ENCODE results near the gene SIGLEC10.

DNA sequence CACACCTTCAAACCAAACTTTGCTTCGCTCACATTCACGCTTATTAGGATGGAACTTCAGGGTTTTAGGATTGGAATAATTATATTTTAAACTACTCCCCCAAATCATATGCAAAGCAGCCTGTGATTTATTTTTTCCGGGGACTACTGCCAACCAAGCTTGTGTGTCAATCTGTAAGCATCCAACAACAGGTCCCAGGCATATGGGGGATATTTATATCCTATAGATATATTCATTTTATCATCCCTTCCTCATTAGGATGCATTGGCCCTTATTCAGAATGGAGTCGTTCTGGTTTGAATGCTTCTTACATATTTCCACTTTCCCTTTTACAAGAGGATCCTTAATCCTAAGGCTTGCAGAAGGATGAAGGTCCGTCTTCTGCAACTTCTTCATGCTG is 18.2 kb downstream of the SIGLEC10 start:
- TF ChIP-seq, protein P1, sequence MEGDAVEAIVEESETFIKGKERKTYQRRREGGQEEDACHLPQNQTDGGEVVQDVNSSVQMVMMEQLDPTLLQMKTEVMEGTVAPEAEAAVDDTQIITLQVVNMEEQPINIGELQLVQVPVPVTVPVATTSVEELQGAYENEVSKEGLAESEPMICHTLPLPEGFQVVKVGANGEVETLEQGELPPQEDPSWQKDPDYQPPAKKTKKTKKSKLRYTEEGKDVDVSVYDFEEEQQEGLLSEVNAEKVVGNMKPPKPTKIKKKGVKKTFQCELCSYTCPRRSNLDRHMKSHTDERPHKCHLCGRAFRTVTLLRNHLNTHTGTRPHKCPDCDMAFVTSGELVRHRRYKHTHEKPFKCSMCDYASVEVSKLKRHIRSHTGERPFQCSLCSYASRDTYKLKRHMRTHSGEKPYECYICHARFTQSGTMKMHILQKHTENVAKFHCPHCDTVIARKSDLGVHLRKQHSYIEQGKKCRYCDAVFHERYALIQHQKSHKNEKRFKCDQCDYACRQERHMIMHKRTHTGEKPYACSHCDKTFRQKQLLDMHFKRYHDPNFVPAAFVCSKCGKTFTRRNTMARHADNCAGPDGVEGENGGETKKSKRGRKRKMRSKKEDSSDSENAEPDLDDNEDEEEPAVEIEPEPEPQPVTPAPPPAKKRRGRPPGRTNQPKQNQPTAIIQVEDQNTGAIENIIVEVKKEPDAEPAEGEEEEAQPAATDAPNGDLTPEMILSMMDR (conservative IDR thresholded peaks at IDR 0.05; ENCODE audit: low read depth in 2 of 2): no peak
- TF ChIP-seq EZH2 (IDR thresholded peaks at IDR 0.05; ENCODE audit: low read depth, unreplicated experiment) (no peak), POLR2AphosphoS5 (IDR thresholded peaks at IDR 0.05; ENCODE audit: low read depth) (no peak), JUNB (IDR thresholded peaks at IDR 0.05; ENCODE audit: unreplicated experiment) (no peak), CREB1 (CRISPR knock-in tag; IDR thresholded peaks at IDR 0.05; ENCODE audit: low read depth) (no peak), EZH2phosphoT487 (IDR thresholded peaks at IDR 0.05; ENCODE audit: unreplicated experiment) (no peak), ZNF331 (CRISPR knock-in tag; IDR thresholded peaks at IDR 0.05; ENCODE audit: low read depth) (no peak), STAT1 (IDR thresholded peaks at IDR 0.05; ENCODE audit: unreplicated experiment) (no peak)
- TF ChIP-seq, protein P2, sequence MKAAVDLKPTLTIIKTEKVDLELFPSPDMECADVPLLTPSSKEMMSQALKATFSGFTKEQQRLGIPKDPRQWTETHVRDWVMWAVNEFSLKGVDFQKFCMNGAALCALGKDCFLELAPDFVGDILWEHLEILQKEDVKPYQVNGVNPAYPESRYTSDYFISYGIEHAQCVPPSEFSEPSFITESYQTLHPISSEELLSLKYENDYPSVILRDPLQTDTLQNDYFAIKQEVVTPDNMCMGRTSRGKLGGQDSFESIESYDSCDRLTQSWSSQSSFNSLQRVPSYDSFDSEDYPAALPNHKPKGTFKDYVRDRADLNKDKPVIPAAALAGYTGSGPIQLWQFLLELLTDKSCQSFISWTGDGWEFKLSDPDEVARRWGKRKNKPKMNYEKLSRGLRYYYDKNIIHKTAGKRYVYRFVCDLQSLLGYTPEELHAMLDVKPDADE (IDR thresholded peaks at IDR 0.05): no peak
- TF ChIP-seq, protein P3, sequence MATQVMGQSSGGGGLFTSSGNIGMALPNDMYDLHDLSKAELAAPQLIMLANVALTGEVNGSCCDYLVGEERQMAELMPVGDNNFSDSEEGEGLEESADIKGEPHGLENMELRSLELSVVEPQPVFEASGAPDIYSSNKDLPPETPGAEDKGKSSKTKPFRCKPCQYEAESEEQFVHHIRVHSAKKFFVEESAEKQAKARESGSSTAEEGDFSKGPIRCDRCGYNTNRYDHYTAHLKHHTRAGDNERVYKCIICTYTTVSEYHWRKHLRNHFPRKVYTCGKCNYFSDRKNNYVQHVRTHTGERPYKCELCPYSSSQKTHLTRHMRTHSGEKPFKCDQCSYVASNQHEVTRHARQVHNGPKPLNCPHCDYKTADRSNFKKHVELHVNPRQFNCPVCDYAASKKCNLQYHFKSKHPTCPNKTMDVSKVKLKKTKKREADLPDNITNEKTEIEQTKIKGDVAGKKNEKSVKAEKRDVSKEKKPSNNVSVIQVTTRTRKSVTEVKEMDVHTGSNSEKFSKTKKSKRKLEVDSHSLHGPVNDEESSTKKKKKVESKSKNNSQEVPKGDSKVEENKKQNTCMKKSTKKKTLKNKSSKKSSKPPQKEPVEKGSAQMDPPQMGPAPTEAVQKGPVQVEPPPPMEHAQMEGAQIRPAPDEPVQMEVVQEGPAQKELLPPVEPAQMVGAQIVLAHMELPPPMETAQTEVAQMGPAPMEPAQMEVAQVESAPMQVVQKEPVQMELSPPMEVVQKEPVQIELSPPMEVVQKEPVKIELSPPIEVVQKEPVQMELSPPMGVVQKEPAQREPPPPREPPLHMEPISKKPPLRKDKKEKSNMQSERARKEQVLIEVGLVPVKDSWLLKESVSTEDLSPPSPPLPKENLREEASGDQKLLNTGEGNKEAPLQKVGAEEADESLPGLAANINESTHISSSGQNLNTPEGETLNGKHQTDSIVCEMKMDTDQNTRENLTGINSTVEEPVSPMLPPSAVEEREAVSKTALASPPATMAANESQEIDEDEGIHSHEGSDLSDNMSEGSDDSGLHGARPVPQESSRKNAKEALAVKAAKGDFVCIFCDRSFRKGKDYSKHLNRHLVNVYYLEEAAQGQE (IDR thresholded peaks at IDR 0.05; ENCODE audit: unreplicated experiment): no peak
